WTC11 (cell line): ENCODE measurements around the gene PCSK5. TPM values are rescaled to one million over a fixed set of nuclear protein-coding genes. Genes with fewer than 3 reads are reported as not detected.
A peak's percentile ranks its signal among the peaks of the same experiment; 100 is the strongest.
"Not testable (repeated sequence)": the region's sequence is repeated elsewhere in the genome, so short reads cannot be mapped to it uniquely, and the experiment has no call there.

ENCODE experiments used
- ATAC-seq: fragments of 200-7000 bp; cut with Tn5 transposase; 2 replicates; pipeline ENCODE4 v1.10.0; 2021; ENCODE audit warnings: mild to moderate bottlenecking, moderate library complexity
- CTCF ChIA-PET: fragments of 300-600 bp; sonication (Branson Sonifier 250); formaldehyde crosslinking; loops from one replicate; lab custom pipeline; 2021; ENCODE audit warnings: antibody characterized with exemption; lab: Charles Lee
- POLR2A ChIA-PET: fragments of 350-600 bp; sonication (Branson Sonifier 250); formaldehyde crosslinking; loops from one replicate; lab custom pipeline; 2021; ENCODE audit warnings: antibody characterized with exemption; lab: Charles Lee
- DNase-seq: peaks from one replicate; pipeline ENCODE4 v3.0.0; 2021; ENCODE audit warnings: low spot score
- H3K27ac Mint-ChIP-seq: 2 replicates; pipeline ENCODE4 v1.8.0; 2021; ENCODE audit warnings: mixed read lengths
- H3K27me3 Mint-ChIP-seq: 2 replicates; pipeline ENCODE4 v1.8.0; 2021; ENCODE audit warnings: low read depth, mild to moderate bottlenecking, moderate library complexity, mixed read lengths
- H3K36me3 Mint-ChIP-seq: 2 replicates; pipeline ENCODE4 v1.8.0; 2021; ENCODE audit warnings: mixed read lengths
- H3K4me1 Mint-ChIP-seq: 2 replicates; pipeline ENCODE4 v1.8.0; 2022; ENCODE audit warnings: mixed read lengths
- H3K4me3 Mint-ChIP-seq: 2 replicates; pipeline ENCODE4 v1.8.0; 2021; ENCODE audit warnings: mild to moderate bottlenecking, moderate library complexity, mixed read lengths
- H3K9me3 Mint-ChIP-seq: 2 replicates; pipeline ENCODE4 v1.8.0; 2021; ENCODE audit warnings: mixed read lengths
- CDX4 ChIP-seq: fragments of 250-450 bp; sonication (Bioruptor Pico); IDR thresholded peaks from 2 replicates; pipeline ENCODE4 v1.9.0; 2021; ENCODE audit warnings: moderate library complexity, mild to moderate bottlenecking, inconsistent platforms, borderline replicate concordance
- CREB1 ChIP-seq: sonication (generic); formaldehyde crosslinking; IDR thresholded peaks from 2 replicates; pipeline ENCODE4 v1.8.0; 2023; ENCODE audit warnings: mild to moderate bottlenecking, missing genetic modification reagents
- CREM ChIP-seq: sonication (generic); formaldehyde crosslinking; IDR thresholded peaks from 2 replicates; pipeline ENCODE4 v1.8.1; 2022; ENCODE audit warnings: mild to moderate bottlenecking, missing genetic modification reagents, moderate library complexity
- CTCF ChIP-seq: fragments of 200-600 bp; IDR thresholded peaks from 2 replicates; pipeline ENCODE4 v1.8.0; 2022; ENCODE audit warnings: antibody characterized with exemption
- FOXP1 ChIP-seq: sonication (generic); formaldehyde crosslinking; IDR thresholded peaks from 2 replicates; pipeline ENCODE4 v1.8.0; 2022; ENCODE audit warnings: missing genetic modification reagents, mild to moderate bottlenecking, moderate library complexity, borderline replicate concordance
- FOXP4 ChIP-seq: sonication (generic); formaldehyde crosslinking; IDR thresholded peaks from 2 replicates; pipeline ENCODE4 v1.8.0; 2022; ENCODE audit warnings: mild to moderate bottlenecking, missing genetic modification reagents
- PREB ChIP-seq: sonication (generic); formaldehyde crosslinking; IDR thresholded peaks from 2 replicates; pipeline ENCODE4 v1.8.1; 2022; ENCODE audit warnings: mild to moderate bottlenecking, missing genetic modification reagents, moderate library complexity, borderline replicate concordance
- ZNF121 ChIP-seq: sonication (generic); formaldehyde crosslinking; IDR thresholded peaks from 2 replicates; pipeline ENCODE4 v1.8.0; 2023; ENCODE audit warnings: missing genetic modification reagents
- ZNF263 ChIP-seq: sonication (generic); formaldehyde crosslinking; IDR thresholded peaks from 2 replicates; pipeline ENCODE4 v1.8.1; 2022; ENCODE audit warnings: low read depth, mild to moderate bottlenecking, moderate library complexity, missing genetic modification reagents
- ZNF416 ChIP-seq: fragments of 250-450 bp; sonication (Bioruptor Pico); IDR thresholded peaks from 2 replicates; pipeline ENCODE4 v1.9.0; 2021; ENCODE audit warnings: mild to moderate bottlenecking, inconsistent platforms
- ZSCAN18 ChIP-seq: fragments of 250-450 bp; sonication (Bioruptor Pico); IDR thresholded peaks from 2 replicates; pipeline ENCODE4 v2.1.2; 2022; ENCODE audit warnings: mild to moderate bottlenecking, moderate library complexity
- total RNA-seq: library from RNA; stranded (reverse); gene quantifications from 3 replicates; pipeline ENCODE4 v1.2.3, GENCODE V29; 2021

PCSK5 gene
- total RNA-seq, 1 experiment from 2014 or later = 30.6 TPM

GRCh38 chr9:75858497-75859092 lies 31.9 kb upstream of the PCSK5 start (continued):
- no peak for TF ChIP-seq ZNF121

- Mint-ChIP-seq H3K27ac (no peak overlapping the region), H3K4me3 (no peak overlapping the region), H3K27me3 (no peaks in the 10 kb centered on the region), H3K4me1 (peaks cover 12% of the 10 kb centered on the region), H3K36me3 (no peaks in the 10 kb centered on the region; the same call in 1 of the 2 replicates), H3K9me3 (peaks cover 5% of the 10 kb centered on the region)
- no peak for ATAC-seq
- DNase-seq = no peak
- TF ChIP-seq CREB1 (CRISPR knock-in tag) (no peak), ZSCAN18 (CRISPR knock-in tag) (no peak), ZNF263 (CRISPR knock-in tag) (no peak), FOXP1 (CRISPR knock-in tag) (no peak), FOXP4 (no peak), ZNF416 (CRISPR knock-in tag) (no peak), CDX4 (CRISPR knock-in tag) (no peak), CREM (no peak)
- POLR2A ChIA-PET = no interaction called here
- CTCF ChIA-PET = interaction anchor here (2.3 to 2.5 kb wide), 2 partner anchors 9 to 263 kb away, joined by 8 to 12 read pairs; no protein-coding TSS in a partner anchor
Observed at GRCh38 chr9:75864266-75864665, 26.2 kb upstream of the PCSK5 start.

GRCh38 chr9:75866273-75866871 lies 24.1 kb upstream of the PCSK5 start:
- DNase-seq = peak; percentile 51
- peak overlapping the region; percentile 33; the same call in 1 of the 2 replicates for H3K27ac Mint-ChIP-seq
- CTCF ChIA-PET = interaction anchor here (0.5 to 2.5 kb wide), 44 partner anchors 10 to 721 kb away, joined by 3 to 30 read pairs (median 4); partner anchors contain the start of gene PCSK5
- H3K36me3 Mint-ChIP-seq = no peaks in the 10 kb centered on the region; the same call in 1 of the 2 replicates
- H3K4me1 Mint-ChIP-seq = peaks cover 12% of the 10 kb centered on the region
- POLR2A ChIA-PET = interaction anchor here (0.5 kb wide), 1 partner anchor 1634 kb away, joined by 3 read pairs; no protein-coding TSS in a partner anchor
- TF ChIP-seq PREB (CRISPR knock-in tag) = no peak
- TF ChIP-seq CTCF = peak; percentile 43; the same call in 1 of the 2 replicates
- no peak overlapping the region for H3K4me3 Mint-ChIP-seq
- ATAC-seq = peak; percentile 38; the same call in 1 of the 2 replicates
- peaks cover 5% of the 10 kb centered on the region for H3K9me3 Mint-ChIP-seq
- no peaks in the 10 kb centered on the region for H3K27me3 Mint-ChIP-seq

- not testable (repeated sequence) for H3K36me3 Mint-ChIP-seq, DNase-seq, H3K9me3 Mint-ChIP-seq, H3K27me3 Mint-ChIP-seq, H3K4me1 Mint-ChIP-seq, H3K4me3 Mint-ChIP-seq, H3K27ac Mint-ChIP-seq, ATAC-seq
- POLR2A ChIA-PET = interaction anchor here (0.7 to 1.0 kb wide), 2 partner anchors 22 to 338 kb away, joined by 3 read pairs; partner anchors contain the start of gene PCSK5
- CTCF ChIA-PET = interaction anchor here (0.7 kb wide), 1 partner anchor 222 kb away, joined by 3 read pairs; no protein-coding TSS in a partner anchor
Observed at GRCh38 chr9:75868526-75868925, 21.9 kb upstream of the PCSK5 start.
